Activated naive CD4-positive, alpha-beta T cell treated with anti-CD3 and anti-CD28 coated beads, Interleukin-2, amount 50 U/mL, for 72 hours (primary cell): ENCODE measurements around the gene CNTLN. TPM values are rescaled to one million over a fixed set of nuclear protein-coding genes. Genes with fewer than 3 reads are reported as not detected.
"Not testable (repeated sequence)": the region's sequence is repeated elsewhere in the genome, so short reads cannot be mapped to it uniquely, and the experiment has no call there.

Experiments
- ATAC-seq, 2 donors: fragments of 150-1000 bp; cut with Tn5 transposase; 2 replicates each; pipeline ENCODE4 v1.10.0; 2021; ENCODE audit warnings: mild to moderate bottlenecking in 2 of 2, moderate library complexity in 2 of 2
- DNase-seq, 2 donors: peaks; one replicate each; pipeline ENCODE4 v3.0.0; 2021 to 2022; ENCODE audit warnings: low spot score in 2 of 2
- H3K27ac Mint-ChIP-seq, 2 donors: one replicate each; pipeline ENCODE4 v1.8.0; 2022; ENCODE audit warnings: mild to moderate bottlenecking in 2 of 2, mixed read lengths in 2 of 2
- H3K36me3 Mint-ChIP-seq, 2 donors: one replicate each; pipeline ENCODE4 v1.8.0; 2022; ENCODE audit warnings: mixed read lengths in 2 of 2
- H3K9me3 Mint-ChIP-seq, 2 donors: one replicate each; pipeline ENCODE4 v1.8.0; 2022; ENCODE audit warnings: mixed read lengths in 2 of 2
- total RNA-seq, 2 donors: library from RNA; stranded (reverse); gene quantifications; one replicate each; pipeline ENCODE4 v1.2.3, GENCODE V29; 2022

Gene CNTLN
- total RNA-seq, 2 donors from 2014 or later, result 0.75 to 0.91 TPM

DNA sequence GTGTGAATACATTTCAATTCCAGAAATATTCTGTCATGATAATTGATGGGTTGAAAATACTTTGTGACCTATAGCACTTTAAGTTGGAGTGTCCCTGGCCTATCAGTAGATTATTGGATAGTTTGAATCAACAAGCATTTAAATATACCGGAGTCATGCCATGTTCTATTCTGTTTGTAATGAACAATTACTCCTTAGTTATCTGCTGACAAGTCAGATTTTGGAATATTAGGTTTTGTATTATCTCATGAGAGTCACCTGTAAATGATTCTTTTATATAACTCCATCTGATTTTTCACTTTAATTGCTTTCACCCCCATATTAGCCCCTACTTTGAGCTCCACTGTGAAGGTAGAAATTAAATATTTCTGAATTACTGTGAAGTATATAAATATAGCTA, 351.6 kb downstream of the CNTLN start:
- Mint-ChIP-seq H3K27ac (no peak overlapping the region), H3K36me3 (no peaks in the 10 kb centered on the region), H3K9me3 (no peaks in the 10 kb centered on the region)
- DNase-seq (no peak), ATAC-seq (no peak)

DNA sequence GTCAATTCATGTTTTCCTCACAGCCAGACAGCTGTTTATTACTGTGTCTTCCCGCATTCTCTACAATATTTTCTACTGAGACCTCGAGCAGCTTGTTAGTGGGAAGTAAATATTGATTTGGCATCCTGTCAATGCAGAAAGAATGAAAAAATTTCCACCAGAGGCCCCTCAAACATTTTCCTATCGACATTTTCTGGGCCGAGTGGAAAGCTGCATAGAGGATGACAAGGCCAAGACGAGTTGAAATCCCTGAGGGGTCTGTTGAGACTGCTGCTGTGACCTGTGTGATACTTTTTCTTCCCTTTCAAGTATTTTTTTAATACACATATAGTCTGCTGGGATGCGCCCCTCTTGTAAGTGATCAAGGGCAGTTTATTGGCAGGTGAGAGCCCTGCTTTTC, 352.6 kb downstream of the CNTLN start:
- no peak overlapping the region for H3K27ac Mint-ChIP-seq
- no peaks in the 10 kb centered on the region for H3K9me3 Mint-ChIP-seq
- ATAC-seq (no peak), DNase-seq (no peak)
- no peaks in the 10 kb centered on the region for H3K36me3 Mint-ChIP-seq

DNA sequence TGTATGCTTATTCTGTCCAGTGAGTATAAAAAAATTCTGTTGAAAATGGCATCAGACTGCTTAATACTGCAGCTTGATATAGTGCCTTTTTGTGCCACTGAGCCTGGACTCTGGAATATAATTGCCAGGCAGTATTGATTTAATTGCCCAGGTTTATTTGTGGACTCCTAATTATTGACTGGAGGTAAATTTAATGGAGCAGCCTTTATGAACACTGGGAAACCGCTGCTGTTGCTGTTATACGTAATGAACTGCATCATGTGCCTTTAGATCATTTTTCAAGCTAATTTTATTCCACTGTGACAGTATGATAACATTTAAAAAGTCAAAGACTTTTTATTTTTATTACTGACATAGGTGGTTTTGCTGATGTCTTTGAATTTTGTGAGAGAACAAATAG, 353.8 kb downstream of the CNTLN start:
- no peaks in the 10 kb centered on the region for H3K9me3 Mint-ChIP-seq
- no peak for DNase-seq
- no peaks in the 10 kb centered on the region for H3K36me3 Mint-ChIP-seq
- H3K27ac Mint-ChIP-seq, result no peak overlapping the region
- no peak for ATAC-seq

DNA sequence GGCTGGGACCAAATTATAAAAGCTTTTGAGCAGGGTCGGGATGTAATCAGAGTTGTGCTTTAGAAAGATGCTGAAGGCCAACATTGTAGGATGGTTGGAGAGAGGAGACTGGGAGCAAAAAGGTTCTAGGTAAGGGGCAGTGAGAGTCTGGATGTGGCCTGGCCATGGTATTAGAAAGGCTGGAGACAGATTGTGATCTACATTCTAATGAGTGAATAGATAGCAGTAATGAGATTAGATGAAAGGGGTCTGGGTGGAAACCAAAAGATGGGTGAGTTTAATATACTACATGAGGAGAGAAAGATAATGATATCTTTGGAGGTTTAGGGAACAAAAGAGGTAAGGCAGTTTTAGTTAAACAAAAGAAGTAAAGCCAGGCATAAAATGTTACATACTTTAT, 355.3 kb downstream of the CNTLN start:
- no peak for ATAC-seq
- no peaks in the 10 kb centered on the region for H3K36me3 Mint-ChIP-seq
- H3K9me3 Mint-ChIP-seq, result no peaks in the 10 kb centered on the region
- H3K27ac Mint-ChIP-seq, result no peak overlapping the region
- DNase-seq, result no peak

DNA sequence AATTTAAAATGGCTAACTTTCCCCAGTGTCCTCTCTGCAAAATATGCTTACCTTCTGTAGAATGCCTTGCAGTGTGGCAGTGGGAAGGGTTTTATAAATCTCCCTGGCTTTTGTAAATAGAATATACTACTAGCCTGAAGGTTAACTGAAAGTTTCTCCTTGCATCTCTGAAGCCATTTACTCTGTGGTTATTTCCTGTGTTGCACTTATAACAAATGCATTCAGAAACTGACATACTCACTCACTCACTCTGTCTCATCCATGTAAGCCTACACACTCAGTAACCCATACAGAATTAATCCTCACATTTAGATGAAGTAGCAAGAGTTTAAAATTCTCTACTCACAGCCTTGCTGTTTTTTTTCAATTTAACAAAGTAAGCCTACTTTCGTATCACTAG, 356.9 kb downstream of the CNTLN start:
- Mint-ChIP-seq H3K9me3 (no peaks in the 10 kb centered on the region), H3K36me3 (no peaks in the 10 kb centered on the region), H3K27ac (no peak overlapping the region)
- ATAC-seq (no peak), DNase-seq (no peak)

DNA sequence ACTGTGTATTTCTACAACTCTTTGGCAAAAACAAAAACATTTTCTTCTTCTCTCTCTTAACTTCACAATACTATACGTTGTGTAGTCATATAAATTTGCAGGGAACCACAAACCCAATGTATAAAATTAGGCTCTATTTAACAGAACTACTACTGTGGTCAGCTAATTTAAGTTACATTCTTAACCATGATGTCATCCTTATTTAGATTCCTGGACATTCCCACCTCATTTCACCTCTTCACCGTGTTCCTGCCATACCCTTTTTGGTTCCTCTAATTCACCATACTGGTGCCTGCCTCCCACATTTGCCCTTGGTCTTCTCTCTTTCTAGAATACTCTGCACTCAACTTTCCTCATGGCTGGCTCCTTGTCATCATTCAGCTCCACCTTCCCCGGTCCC, 368.4 kb downstream of the CNTLN start:
- DNase-seq (no peak), ATAC-seq (no peak)
- no peak overlapping the region for H3K27ac Mint-ChIP-seq
- no peaks in the 10 kb centered on the region for H3K36me3 Mint-ChIP-seq
- H3K9me3 Mint-ChIP-seq, result peaks cover 4 to 16% of the 10 kb centered on the region in 2 donors

DNA sequence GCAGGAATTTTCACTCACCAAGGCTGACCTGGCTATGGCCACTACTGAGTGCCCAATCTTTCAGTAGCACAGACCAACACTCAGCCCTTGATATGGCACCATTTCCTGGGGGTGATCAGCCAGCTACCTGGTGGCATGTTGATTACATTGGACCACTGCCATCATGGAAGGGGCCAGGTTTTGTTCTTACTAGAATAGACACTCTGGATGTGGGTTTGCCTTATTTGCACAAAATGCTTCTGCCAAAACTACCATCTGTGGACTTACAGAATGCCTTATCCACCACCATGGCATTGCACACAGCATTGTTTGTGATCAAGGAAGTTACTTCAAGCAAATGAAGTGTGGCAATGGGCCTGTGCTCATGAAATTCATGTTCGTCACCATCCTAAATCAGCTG, 374.3 kb downstream of the CNTLN start:
- no peak for ATAC-seq
- peaks cover 4 to 22% of the 10 kb centered on the region in 2 donors for H3K9me3 Mint-ChIP-seq
- H3K27ac Mint-ChIP-seq, result no peak overlapping the region
- no peak for DNase-seq
- H3K36me3 Mint-ChIP-seq, result no peaks in the 10 kb centered on the region

DNA sequence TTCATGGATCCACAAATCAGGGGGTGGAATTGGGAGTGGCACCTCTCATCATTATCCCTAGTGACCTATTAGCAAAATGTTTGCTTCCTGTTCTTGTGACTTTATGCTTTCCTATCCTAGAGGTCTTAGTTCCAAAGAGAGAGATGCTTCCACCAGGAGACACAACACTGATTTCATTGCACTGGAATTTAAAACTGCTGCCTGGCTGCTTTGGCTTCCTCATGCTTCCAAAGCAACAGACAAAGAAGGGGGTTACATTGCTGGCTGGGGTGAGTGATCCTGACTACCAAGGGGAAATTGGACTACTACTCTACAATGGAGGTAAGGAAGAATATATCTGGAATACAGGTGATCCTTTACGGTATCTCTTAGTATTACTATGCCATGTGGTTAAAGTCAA, 374.9 kb downstream of the CNTLN start:
- ATAC-seq, result no peak
- no peak for DNase-seq
- Mint-ChIP-seq H3K36me3 (no peaks in the 10 kb centered on the region), H3K27ac (no peak overlapping the region), H3K9me3 (peaks cover 0 to 22% of the 10 kb centered on the region in 2 donors)

DNA sequence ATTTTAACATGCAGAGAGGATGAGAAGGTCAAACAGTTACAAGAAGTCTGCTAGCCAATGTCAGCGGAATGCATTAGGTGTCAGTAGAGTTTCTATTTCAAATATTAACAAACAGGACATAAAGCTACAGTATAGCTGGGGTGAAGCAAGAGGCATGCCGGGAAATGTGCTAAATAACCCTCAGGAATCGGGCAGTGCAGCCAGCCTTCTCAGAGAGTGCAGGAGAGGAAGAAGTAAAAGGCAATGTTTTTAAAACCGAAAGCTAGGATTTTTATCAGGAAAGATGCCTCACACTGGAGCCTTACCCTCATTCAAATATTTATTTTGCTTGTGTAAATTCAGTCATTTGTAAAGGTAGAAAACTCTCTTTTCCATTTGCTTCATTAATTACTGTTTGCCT, 384.9 kb downstream of the CNTLN start:
- H3K27ac Mint-ChIP-seq, result no peak overlapping the region
- no peaks in the 10 kb centered on the region for H3K36me3 Mint-ChIP-seq
- peaks cover 8 to 13% of the 10 kb centered on the region in 2 donors for H3K9me3 Mint-ChIP-seq
- no peak for DNase-seq
- no peak for ATAC-seq

DNA sequence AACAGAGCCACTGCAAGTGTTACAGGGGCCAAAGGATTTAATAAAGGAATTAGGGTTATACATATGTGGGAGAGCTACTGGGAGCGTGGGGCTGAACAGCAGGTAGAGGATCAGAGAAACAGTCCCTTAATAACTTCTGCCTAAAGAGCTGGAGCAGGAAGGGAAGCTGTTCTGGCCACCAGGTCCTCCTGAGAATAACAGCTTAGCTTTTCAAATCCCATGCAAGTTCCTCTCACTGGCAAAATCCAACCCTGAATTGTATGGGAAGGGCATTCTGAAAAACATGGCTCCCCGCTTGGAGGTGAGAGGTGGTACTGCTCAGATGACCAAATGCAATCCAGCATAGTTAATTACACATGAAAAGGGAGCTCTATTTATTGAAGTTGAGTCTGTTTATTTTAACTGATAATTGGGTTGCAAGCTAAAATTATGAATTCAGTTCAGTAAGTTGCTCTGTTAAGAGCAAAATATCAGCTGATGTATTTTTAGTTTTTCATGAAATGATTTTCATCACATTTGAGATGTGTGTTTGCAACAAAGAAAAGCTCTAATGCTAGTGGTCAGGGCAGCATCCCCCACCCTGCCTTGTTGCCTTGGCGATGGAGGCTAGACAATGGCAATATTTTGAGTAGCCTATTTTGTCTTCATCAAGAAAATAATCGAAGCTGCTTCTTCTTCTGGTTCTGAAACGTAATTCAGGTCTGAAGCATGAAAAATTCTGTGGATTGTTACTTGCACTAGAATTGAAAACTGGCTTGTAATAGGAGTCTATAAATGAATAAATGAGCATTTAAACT, 385.6 kb downstream of the CNTLN start:
- Mint-ChIP-seq H3K36me3 (no peaks in the 10 kb centered on the region), H3K9me3 (peaks cover 8 to 11% of the 10 kb centered on the region in 2 donors), H3K27ac (peak overlapping the region in 1 of 2 donors; percentile 34)
- ATAC-seq, result no peak
- DNase-seq, result no peak

DNA sequence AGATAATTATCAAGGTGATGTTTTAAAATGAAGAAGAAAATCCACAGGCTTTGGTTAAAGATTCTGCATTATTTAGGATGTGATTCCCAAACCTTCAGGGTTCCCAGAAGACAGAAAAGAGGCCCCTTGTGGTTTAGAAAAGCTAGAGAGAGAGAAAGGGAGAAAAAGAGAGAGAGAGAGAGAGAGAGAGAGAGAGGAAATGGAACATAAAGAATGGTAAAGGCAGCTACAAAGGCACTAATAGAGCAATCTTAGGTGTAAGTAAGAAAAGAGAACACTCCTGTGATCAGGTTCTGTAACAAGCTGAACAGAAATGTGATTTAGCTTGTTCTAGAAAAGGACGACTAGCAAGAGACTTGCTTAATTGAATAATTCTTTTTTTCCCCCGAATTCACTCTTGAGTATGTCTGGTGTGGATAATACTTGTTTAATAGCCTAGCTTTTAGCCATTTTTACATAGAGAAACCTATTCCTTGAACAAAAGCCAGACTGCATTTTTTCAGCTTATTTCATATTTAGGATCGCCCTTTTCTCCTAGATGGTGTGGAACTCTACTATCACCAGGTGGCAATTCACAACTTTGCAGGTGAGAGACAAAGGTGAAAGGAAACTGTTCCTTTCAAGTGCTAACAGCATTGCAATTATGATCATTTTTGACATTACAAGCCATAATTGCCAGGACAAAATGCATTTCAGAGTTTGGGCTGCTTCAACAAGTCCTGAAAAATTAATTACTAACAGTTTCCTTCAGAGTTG, 386.4 kb downstream of the CNTLN start:
- ATAC-seq (no peak), DNase-seq (no peak)
- peaks cover 2 to 3% of the 10 kb centered on the region in 2 donors for H3K9me3 Mint-ChIP-seq
- no peak overlapping the region for H3K27ac Mint-ChIP-seq
- H3K36me3 Mint-ChIP-seq, result no peaks in the 10 kb centered on the region

DNA sequence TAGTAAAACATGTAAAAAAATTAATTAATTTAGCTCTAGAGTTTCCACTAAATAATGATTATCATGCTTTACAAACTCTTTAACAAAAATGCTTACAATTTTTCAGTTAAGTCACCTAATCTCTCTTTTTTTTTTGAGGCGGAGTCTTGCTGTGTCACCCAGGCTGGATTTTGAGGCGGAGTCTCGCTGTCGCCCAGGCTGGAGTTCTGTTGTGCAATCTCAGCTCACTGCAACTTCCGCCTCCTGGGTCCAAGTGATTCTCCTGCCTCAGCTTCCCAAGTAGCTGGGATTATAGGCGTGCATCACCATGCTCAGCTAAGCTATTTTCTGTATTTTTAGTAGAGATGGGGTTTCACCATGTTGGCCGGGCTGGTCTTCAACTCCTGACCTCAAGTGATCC, 391.9 kb downstream of the CNTLN start:
- not testable (repeated sequence) for H3K36me3 Mint-ChIP-seq, ATAC-seq, H3K27ac Mint-ChIP-seq, H3K9me3 Mint-ChIP-seq, DNase-seq

DNA sequence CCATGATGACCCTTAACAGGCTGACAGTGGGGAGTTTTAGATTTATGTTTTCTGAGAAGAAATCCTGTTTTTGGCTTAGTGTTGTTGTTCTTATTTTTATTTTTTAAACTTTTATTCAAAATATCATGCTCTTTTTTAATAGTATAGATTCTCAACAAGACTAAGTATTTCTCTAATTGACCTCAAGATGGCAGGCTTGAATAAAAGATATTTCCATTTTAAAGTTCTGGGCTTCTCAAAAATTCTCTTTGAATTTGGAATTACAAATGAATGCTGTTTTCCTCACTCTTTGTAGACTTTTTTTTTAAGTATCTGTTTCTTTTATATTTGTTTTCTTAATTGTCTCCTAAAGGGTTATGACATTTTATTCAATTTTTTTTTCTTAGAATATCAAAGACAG, 394.0 kb downstream of the CNTLN start:
- peaks cover 0 to 3% of the 10 kb centered on the region in 2 donors for H3K9me3 Mint-ChIP-seq
- H3K27ac Mint-ChIP-seq, result no peak overlapping the region
- ATAC-seq (no peak), DNase-seq (no peak)
- H3K36me3 Mint-ChIP-seq, result no peaks in the 10 kb centered on the region

DNA sequence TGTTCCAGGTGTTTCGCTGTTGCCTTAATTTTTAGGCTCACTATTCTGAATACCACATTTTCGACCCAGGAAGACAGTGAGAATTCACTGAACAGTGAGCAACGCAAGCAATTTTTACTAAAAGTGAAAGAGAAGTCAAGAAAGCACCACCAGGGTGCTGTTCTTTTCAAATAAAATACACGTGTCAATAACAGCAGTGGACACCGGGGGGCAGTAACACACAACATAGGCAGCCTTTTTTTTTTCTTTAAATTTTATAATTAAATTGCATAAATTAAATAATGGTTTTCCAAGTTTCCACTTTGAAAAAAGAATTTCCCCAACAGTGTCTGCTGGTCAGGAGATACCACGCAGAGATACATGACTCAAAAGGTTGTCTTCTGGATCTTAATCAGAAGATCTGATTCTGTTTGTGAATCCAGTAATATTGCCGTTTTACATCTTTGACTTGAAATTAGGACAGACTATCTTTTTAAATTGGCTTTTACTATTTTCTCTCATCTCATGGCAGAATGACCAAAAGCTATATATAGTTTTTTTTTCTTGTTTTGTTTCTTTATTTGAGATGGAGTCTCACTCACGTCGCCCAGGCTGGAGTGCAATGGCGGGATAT, 396.9 kb downstream of the CNTLN start:
- ATAC-seq, result no peak

DNA sequence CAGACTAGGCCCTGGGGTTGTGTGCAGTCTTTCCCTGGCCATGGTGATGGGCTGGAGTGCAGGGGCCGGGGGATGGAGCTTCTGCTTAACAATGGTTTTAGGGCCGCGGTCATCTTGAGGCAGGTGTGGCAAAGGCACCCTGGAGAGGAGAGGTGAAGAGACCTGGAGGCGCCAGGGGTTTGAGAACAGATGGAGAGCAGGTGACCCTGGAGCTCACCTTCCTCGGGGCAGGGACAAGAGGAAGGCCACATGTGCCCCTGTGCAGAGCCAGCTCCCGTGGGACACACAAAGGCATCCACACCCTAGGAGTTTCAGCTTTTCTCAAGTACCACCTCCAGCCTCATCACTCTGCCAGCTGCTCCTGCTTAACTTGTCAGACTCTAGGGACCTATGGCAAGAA, 397.6 kb downstream of the CNTLN start:
- no peak overlapping the region for H3K27ac Mint-ChIP-seq
- DNase-seq (no peak), ATAC-seq (no peak)
- H3K36me3 Mint-ChIP-seq, result no peaks in the 10 kb centered on the region
- peaks cover 0 to under 1% of the 10 kb centered on the region in 2 donors for H3K9me3 Mint-ChIP-seq

More for the DNA sequence above, 396.9 kb downstream of the CNTLN start:
- Mint-ChIP-seq H3K36me3 (no peaks in the 10 kb centered on the region), H3K27ac (no peak overlapping the region), H3K9me3 (peaks cover 0 to 3% of the 10 kb centered on the region in 2 donors)
- DNase-seq, result peak in 1 of 2 donors; percentile 25

DNA sequence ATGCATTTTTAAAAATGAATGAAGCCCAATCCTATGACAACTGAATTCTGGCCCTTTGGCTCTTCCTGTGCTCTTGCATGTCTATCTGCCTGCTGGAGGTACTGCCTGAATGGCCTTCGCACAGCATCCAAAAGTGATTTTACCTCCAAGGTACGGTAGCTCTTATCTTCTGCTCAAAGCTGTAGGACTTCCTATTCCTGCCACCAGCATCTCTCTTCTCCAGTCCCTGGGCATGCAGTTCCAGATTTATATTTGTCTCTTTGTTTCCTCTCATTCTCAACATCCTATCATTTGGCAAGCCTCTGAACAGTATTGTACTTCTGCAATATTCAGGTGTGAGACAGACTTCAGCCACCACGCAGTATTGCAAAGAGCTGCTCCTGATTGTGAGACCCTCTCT, 400.3 kb downstream of the CNTLN start:
- DNase-seq (no peak), ATAC-seq (no peak)
- Mint-ChIP-seq H3K27ac (no peak overlapping the region), H3K9me3 (no peaks in the 10 kb centered on the region), H3K36me3 (no peaks in the 10 kb centered on the region)

DNA sequence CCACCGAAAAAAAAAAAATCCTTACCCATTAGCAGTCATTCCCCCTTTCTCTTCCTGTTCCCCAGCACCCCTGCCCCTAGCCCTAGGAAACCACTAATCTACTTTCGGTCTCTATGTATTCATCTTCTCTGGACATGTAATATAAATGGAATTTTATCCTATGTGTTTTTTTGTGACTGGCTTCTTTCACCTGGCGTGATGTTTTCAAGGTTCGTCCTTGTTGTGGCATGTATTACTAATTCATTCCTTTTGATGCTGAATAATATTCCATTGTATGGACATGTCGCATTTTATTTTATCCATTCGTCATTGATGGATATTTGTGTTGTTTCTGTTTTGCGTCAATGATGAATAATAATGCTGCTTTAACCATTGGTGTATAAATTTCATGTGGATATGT, 401.2 kb downstream of the CNTLN start:
- no peak for DNase-seq
- ATAC-seq, result no peak
- no peaks in the 10 kb centered on the region for H3K36me3 Mint-ChIP-seq
- no peak overlapping the region for H3K27ac Mint-ChIP-seq
- peaks cover 0 to 7% of the 10 kb centered on the region in 2 donors for H3K9me3 Mint-ChIP-seq
